Uterus (tissue), 4 donors: Measurements from ENCODE around the gene AFAP1L1. TPM values are rescaled to one million over a fixed set of nuclear protein-coding genes. Genes with fewer than 3 reads are reported as not detected.

ENCODE experiments used
- DNase-seq, 2 donors: peaks; one replicate each; pipeline ENCODE4 v3.0.0-alpha.2; 2019 to 2020
- H3K27ac ChIP-seq, 2 donors: fragments of 200-600 bp; sonication (generic); 1 replicate in 1 of 2; 2 replicates in 1 of 2; pipeline ENCODE4 v1.5.1; 2016 to 2018
- H3K27me3 ChIP-seq, 2 donors: fragments of 200-600 bp; sonication (generic); one replicate each; pipeline ENCODE4 v1.5.1; 2018 to 2019; ENCODE audit warnings: control low read depth in 1 of 2
- H3K36me3 ChIP-seq, 2 donors: fragments of 200-600 bp; sonication (generic); one replicate each; pipeline ENCODE4 v1.5.1; 2019; ENCODE audit warnings: control low read depth in 1 of 2
- H3K4me1 ChIP-seq, 2 donors: fragments of 200-600 bp; sonication (generic); one replicate each; pipeline ENCODE4 v1.5.1; 2018 to 2019; ENCODE audit warnings: control low read depth in 1 of 2
- H3K4me3 ChIP-seq, 2 donors: fragments of 200-600 bp; sonication (generic); 1 replicate in 1 of 2; 2 replicates in 1 of 2; pipeline ENCODE4 v1.5.1; 2018 to 2019; ENCODE audit warnings: mild to moderate bottlenecking in 1 of 2
- H3K9me3 ChIP-seq, 2 donors: fragments of 200-600 bp; sonication (generic); one replicate each; pipeline ENCODE4 v1.5.1; 2019; ENCODE audit warnings: control low read depth in 1 of 2
- POLR2A ChIP-seq, 2 donors: fragments of 450-650 bp; IDR thresholded peaks; one replicate each; pipeline ENCODE4 v1.6.1; 2016; ENCODE audit warnings: antibody characterized with exemption in 2 of 2, mild to moderate bottlenecking in 1 of 2, moderate library complexity in 1 of 2
- intact Hi-C: fragments of 100-400 bp; cut with DNase I; formaldehyde crosslinking; loops from one replicate; pipeline ENCODE4 v1.15.1; 2023; ENCODE audit warnings: low total_unique reads
- total RNA-seq, 4 donors: library from RNA; depleted of rRNA in 3 of 4; stranded (reverse); fragments of >200 nt in 3 of 4; gene quantifications; one replicate each; pipeline versions ENCODE4 v1.1.0 to v1.2.4, GENCODE V29; 2014 to 2023
- TF ChIP-seq, protein P1 (sequence below), 4 experiments: fragments of 200-600 bp in 2 of 4; fragments of 450-650 bp in 2 of 4; sonication (generic) in 2 of 4; IDR thresholded peaks; one replicate each; pipeline ENCODE4 v1.5.1; 2016 to 2019; ENCODE audit warnings: antibody characterized with exemption in 4 of 4, mild to moderate bottlenecking in 2 of 4, moderate library complexity in 1 of 4
- donor health status: DM: yes; HTN: yes; CAD: no.

Gene AFAP1L1
- total RNA-seq, 4 donors from 2014 or later = 5.3 to 26.9 (median 24.6) TPM

DNA sequence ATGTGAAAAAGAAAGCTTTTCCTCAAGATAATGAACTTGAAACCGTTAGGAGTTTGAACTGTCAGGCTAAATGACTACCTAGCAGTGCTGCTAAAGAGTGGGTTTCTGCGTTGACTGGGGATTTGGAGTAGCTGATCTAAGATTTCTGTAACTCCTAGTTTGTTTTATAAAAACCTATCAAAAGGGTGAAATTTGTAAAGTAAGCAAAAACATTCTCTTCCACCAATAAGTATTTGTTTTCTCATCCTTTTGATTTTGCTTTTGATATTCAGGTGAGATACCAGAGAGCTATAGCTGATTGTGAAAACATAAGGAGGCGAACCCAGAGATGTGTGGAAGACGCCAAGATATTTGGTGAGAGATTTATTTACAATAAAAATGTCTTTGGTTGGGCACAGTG, 77.7 kb downstream of the AFAP1L1 start:
- DNase-seq = no peak
- Histone ChIP-seq H3K9me3 (no peaks in the 10 kb centered on the region), H3K36me3 (no peaks in the 10 kb centered on the region)

DNA sequence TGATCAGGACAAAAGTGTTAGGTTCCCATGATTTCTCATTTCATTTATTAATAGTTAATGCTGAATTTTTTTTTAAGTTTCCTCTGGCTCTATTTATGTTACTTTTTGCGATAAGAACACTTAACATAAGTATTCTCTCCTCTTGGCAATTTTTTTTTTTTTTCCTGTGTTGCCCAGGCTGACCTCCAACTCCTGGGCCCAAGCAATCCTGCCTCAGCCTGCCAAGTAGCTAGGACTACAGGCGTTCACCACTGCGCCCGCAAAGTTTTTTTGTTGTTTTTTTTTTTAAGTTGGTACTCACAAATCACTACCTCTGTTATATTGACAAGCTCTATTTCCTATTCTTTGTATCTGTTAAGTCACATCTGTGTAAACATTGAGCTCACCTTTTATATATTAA, 80.5 kb downstream of the AFAP1L1 start:
- H3K27me3 ChIP-seq = no peaks in the 10 kb centered on the region
- H3K27ac ChIP-seq = no peak overlapping the region
- peaks cover 0 to 7% of the 10 kb centered on the region in 2 donors for H3K4me1 ChIP-seq
- no peaks in the 10 kb centered on the region for H3K9me3 ChIP-seq
- no peaks in the 10 kb centered on the region for H3K36me3 ChIP-seq
- no peak overlapping the region for H3K4me3 ChIP-seq
- TF ChIP-seq, protein P1, sequence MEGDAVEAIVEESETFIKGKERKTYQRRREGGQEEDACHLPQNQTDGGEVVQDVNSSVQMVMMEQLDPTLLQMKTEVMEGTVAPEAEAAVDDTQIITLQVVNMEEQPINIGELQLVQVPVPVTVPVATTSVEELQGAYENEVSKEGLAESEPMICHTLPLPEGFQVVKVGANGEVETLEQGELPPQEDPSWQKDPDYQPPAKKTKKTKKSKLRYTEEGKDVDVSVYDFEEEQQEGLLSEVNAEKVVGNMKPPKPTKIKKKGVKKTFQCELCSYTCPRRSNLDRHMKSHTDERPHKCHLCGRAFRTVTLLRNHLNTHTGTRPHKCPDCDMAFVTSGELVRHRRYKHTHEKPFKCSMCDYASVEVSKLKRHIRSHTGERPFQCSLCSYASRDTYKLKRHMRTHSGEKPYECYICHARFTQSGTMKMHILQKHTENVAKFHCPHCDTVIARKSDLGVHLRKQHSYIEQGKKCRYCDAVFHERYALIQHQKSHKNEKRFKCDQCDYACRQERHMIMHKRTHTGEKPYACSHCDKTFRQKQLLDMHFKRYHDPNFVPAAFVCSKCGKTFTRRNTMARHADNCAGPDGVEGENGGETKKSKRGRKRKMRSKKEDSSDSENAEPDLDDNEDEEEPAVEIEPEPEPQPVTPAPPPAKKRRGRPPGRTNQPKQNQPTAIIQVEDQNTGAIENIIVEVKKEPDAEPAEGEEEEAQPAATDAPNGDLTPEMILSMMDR (IDR thresholded peaks at IDR 0.05) = no peak
- no peak for TF ChIP-seq POLR2A (IDR thresholded peaks at IDR 0.05)
- intact Hi-C loops = no loop called here
- DNase-seq = no peak

More for the DNA sequence above, 77.7 kb downstream of the AFAP1L1 start:
- Histone ChIP-seq H3K4me1 (peaks cover 2 to 7% of the 10 kb centered on the region in 2 donors), H3K4me3 (no peak overlapping the region), H3K27ac (no peak overlapping the region), H3K27me3 (no peaks in the 10 kb centered on the region)
- TF ChIP-seq POLR2A (IDR thresholded peaks at IDR 0.05) = no peak
- TF ChIP-seq, protein P1 (IDR thresholded peaks at IDR 0.05) = no peak
- intact Hi-C loops = no loop called here

DNA sequence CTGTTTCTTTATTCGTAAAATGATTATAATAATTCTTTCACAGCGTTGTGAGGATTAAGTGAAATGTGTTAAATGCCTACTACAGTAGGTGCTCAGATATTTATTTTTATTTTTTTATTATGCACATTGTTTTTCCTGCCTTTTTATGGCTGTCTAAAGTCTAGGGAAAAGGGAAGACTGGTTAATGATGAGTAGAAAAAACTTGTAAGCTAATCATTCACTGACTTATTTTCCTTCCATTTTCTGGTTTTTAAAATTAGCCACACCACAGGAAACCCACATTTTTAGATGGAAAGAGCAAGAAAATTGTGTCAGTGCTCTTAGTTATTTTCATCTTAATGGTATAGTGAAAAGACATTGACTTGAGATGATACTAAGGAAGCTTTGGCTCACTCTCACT, 82.3 kb downstream of the AFAP1L1 start:
- intact Hi-C loops = no loop called here
- no peak for DNase-seq
- H3K4me1 ChIP-seq = no peaks in the 10 kb centered on the region
- H3K27me3 ChIP-seq = no peaks in the 10 kb centered on the region
- H3K9me3 ChIP-seq = no peaks in the 10 kb centered on the region
- no peak overlapping the region for H3K4me3 ChIP-seq
- no peak overlapping the region for H3K27ac ChIP-seq
- no peaks in the 10 kb centered on the region for H3K36me3 ChIP-seq
- TF ChIP-seq POLR2A (IDR thresholded peaks at IDR 0.05) = no peak
- TF ChIP-seq, protein P1 (IDR thresholded peaks at IDR 0.05) = no peak

DNA sequence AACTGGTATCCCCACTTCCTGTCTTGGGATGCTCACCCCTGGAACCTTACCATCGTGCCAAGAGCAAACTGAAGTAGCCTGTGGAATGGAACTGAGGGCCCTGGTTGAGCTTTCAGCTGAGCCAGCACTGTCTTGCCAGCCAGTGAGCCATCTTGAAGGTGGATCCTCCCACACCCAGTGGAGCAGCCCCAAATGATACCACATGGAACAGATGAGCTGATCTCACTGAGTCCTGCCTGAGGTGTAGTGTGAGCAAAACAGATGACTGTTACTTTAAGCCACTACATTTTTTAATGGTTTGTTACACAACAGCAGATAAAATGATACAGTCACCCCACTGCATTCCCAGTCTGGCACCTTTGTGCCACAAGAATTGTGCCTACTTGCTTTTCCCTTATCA, 84.0 kb downstream of the AFAP1L1 start:
- H3K4me3 ChIP-seq = no peak overlapping the region
- no peak for DNase-seq
- no peaks in the 10 kb centered on the region for H3K36me3 ChIP-seq
- H3K27ac ChIP-seq = no peak overlapping the region
- H3K9me3 ChIP-seq = no peaks in the 10 kb centered on the region
- no peaks in the 10 kb centered on the region for H3K4me1 ChIP-seq
- no peaks in the 10 kb centered on the region for H3K27me3 ChIP-seq
- TF ChIP-seq POLR2A (IDR thresholded peaks at IDR 0.05) = no peak
- TF ChIP-seq, protein P1 (IDR thresholded peaks at IDR 0.05) = no peak
- intact Hi-C loops = no loop called here

DNA sequence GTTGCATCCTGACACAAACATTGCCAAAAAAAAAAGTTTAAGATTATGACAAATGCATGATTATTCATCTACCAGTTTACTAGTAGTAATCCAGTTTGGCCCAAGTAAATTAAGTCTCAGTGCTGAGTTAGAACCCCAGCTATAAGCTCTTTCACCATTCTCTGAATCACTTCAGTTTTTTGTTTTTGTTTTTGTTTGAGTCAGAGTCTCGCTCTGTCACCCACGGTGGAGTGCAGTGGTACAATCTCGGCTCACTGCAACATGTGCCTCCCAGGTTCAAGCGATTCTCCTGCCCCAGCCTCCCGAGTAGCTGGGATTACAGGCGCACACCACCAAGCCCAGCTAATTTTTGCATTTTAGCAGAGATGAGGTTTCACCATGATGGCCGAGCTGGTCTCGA, 84.7 kb downstream of the AFAP1L1 start:
- H3K27me3 ChIP-seq = no peaks in the 10 kb centered on the region
- TF ChIP-seq, protein P1 (IDR thresholded peaks at IDR 0.05) = no peak
- TF ChIP-seq POLR2A (IDR thresholded peaks at IDR 0.05) = no peak
- H3K27ac ChIP-seq = no peak overlapping the region
- DNase-seq = no peak
- no peaks in the 10 kb centered on the region for H3K4me1 ChIP-seq
- H3K4me3 ChIP-seq = no peak overlapping the region
- H3K36me3 ChIP-seq = no peaks in the 10 kb centered on the region
- intact Hi-C loops = no loop called here
- no peaks in the 10 kb centered on the region for H3K9me3 ChIP-seq
